ENCODE data around the gene ANKS4B.
"Not testable (repeated sequence)": the region's sequence is repeated elsewhere in the genome, so short reads cannot be mapped to it uniquely, and the experiment has no call there.

The ANKS4B gene, protein sequence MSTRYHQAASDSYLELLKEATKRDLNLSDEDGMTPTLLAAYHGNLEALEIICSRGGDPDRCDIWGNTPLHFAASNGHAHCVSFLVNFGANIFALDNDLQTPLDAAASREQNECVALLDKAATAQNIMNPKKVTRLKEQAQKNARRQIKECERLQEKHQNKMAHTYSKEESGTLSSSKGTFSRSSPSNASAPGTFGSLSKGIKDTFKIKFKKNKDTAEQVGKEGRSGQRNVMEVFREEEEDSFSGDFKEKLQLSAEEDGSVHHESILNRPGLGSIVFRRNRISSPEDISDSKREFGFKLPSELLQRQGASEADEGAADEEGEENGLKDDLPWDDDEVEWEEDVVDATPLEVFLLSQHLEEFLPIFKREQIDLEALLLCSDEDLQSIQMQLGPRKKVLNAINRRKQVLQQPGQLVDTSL

GRCh38 chr16:21233521-21234150 is at the start of gene ANKS4B:
Gene ANKS4B (plus strand): TSS chr16:21233699. CDS start chr16:21233738, 39 bp downstream.
- no peak for DNase-seq (ENCODE audit: low spot score)

- DNase-seq (ENCODE audit: low spot score): no peak
Measured at GRCh38 chr16:21183995-21184394, 49.5 kb upstream of the ANKS4B start.

- no peak for DNase-seq (ENCODE audit: low spot score)
Measured at GRCh38 chr16:21184834-21185233, 48.7 kb upstream of the ANKS4B start.

- no peak for DNase-seq (ENCODE audit: low spot score)
Measured at GRCh38 chr16:21185659-21186325, 47.7 kb upstream of the ANKS4B start.

DNA sequence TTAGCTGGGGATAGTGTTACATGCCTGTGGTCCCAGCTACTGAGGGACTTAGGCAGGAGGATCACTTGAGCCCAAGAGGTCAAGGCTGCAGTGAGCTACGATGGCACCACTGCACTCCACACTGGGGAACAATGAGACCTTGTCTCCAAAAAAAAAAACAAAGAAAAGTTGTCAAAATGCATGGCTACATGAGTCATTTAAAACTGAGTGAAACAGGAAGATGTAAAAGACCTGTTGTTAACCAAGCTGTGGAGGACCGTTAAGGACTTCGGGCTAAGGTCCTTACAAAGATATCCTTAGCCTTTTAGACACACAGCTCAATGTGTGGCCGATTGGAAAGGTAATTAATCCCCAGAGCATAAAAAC is 47.2 kb upstream of the ANKS4B start:
- no peak for DNase-seq (ENCODE audit: low spot score)

GRCh38 chr16:21189311-21189710 is 44.2 kb upstream of the ANKS4B start:
- no peak for DNase-seq (ENCODE audit: low spot score)

DNA sequence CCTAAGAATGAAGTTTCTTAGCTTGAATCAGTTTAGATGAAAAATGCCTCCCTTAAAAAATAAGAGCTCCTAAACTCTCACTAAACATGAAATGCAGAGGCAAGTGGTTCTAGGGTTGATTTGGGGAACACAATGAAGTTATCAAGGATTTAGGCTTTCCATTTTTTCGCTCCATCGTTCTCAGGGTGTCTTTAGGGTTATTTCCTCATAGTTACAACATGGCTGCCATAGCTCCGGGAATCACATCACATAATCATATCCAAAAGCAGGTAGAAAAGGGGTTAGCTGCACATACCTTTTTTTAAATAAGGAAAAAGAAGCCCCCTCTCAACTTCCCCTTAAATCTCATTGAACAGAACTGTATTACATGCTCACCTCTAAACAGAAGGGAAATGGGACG is 43.5 kb upstream of the ANKS4B start:
- DNase-seq (ENCODE audit: low spot score): no peak

DNA sequence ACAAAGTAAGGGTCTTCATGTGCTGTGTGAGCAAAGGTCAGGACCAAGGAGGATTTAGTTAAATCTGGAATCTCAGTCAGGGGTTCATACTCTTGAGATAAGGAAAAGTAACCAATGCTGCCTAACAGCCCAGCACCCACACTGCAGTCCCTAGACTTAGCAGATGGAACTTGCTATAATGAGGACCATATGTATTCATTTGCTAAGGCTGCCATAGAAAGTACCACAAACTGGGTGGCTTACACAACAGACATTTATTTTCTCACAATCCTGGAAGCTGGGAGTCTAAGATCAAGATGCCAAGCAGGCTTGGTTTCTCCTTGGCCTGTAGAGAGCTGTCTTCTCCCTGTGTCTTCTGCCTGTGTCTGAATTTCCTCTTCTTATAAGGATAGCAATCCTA is 42.9 kb upstream of the ANKS4B start:
- DNase-seq (ENCODE audit: low spot score): no peak

- DNase-seq (ENCODE audit: low spot score): no peak
Measured at GRCh38 chr16:21192991-21193390, 40.5 kb upstream of the ANKS4B start.

- DNase-seq (ENCODE audit: low spot score): no peak
Measured at GRCh38 chr16:21194771-21195301, 38.7 kb upstream of the ANKS4B start.

DNA sequence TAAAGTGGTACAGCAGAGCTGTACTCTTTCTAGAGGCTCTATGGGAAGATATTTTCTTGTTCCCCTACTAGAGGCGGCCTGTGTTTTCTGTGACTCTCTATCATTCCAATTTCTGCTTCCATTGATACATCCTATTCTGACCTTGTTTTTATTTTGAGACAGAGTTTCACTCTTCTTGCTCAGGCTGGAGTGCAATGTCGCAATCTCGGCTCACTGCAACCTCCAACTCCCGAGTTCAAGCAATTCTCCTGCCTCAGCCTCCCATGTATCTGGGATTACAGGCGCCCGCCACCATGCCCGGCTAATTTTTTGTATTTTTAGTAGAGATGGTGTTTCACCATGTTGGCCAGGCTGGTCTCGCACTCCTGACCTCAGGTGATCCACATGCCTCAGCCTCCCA is 38.2 kb upstream of the ANKS4B start:
- not testable (repeated sequence) for DNase-seq (ENCODE audit: low spot score)

DNA sequence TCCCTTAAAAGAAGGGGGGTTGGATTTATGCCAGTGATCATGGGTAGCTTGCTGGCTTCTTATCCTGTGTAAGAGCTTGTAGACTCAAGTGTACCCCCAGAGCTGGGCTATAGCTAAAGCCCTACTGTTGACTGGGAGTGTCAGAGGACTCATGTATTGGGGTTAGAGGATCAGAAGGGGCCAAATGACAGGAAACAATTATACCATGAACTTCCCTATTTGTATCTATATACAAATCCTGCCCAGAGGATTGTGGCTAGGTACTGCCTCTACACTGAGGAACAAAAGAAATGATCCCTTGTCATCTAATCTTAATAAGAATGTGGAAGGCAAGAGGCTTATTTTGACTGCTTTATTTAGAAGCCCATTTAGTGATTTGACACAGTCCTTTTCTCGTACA is 36.4 kb upstream of the ANKS4B start:
- DNase-seq (ENCODE audit: low spot score): no peak

DNA sequence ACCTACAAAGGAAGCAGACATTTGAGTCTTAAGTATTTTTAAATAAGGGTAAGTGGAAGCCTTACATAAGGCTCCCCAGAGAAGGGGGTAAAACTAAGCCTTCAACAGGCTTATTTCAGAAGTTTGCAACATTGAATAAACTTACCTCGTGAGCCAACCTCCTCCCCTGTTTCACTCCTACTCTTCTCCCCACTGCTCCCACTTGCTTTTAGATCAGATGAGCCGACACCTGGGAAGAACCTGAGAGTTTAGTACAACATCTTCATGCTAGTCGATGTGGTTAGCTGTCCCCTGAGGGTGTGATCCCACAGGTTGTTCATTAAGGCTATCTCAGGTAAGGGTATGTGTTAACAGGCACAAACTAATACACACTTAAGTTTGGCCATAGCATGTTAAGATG is 35.9 kb upstream of the ANKS4B start:
- no peak for DNase-seq (ENCODE audit: low spot score)

GRCh38 chr16:21199607-21200218 is 33.8 kb upstream of the ANKS4B start:
- DNase-seq (ENCODE audit: low spot score): no peak

DNA sequence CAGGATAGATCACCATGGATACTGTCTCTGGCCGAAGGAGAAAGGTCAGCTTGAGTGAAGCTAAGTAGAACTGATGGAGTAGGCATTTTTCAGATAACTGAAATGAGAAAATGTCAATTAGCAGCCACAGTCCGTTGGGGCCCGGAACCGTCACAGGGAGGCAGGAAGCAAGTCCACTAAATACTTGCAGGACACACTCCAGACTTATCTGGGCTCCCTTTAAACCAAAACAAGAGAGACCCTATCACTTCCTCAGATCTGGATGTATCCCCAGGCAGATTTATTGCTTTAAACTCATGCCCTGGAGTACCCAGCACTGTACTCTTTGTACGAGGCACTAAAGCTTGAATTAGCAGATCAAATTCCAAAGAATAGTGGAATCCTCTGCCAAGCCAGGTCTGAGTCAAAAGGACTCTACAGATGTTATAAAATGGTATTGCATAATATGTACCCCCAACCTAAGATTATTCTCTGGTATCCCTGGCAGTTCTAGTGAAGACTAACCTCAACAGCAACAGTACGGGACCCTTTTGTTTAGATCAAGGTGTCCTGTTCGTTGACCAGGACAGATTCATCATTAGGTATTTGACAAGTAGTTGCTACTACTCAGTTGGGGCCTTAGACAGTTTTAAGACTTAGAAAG is 30.2 kb upstream of the ANKS4B start:
- DNase-seq (ENCODE audit: low spot score): no peak

DNA sequence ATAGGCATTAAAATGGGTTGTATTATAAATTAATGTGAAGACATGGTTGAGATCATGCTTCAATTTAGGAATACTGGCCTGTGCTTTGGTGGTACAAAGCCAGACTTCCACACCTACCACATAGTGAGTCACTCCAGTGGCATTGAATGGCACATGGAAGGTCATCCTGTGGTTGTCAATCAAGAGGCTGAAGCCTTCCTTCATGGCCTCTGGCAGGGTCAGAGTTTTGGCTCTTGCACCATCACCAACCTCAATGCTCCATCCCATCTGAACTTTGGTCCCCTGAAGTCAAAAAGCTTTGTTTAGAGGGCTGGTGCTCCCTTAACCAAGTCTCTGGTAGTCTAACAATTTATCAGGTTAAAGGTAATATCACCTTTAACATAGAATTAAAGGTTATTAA is 28.2 kb upstream of the ANKS4B start:
- DNase-seq (ENCODE audit: low spot score): no peak

DNA sequence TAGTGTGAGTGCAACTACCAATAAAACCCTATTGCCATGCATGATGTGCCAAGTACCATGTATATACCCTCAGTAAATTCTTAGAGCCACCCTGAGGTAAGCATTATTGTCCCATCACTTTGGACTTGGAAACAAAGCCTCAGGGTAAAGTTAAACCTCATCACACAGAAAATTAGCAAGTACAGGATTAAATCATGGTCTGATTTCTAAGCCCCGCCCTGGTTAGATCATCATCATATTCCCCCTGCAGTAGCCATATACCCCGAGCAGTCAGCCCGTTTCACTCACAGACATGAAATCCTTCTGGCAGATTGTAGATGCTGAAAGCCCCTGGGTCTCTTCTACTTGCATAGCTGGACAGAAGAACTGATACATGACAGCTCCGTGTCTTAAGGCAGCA is 26.9 kb upstream of the ANKS4B start:
- DNase-seq (ENCODE audit: low spot score): no peak

GRCh38 chr16:21208446-21209230 is 24.9 kb upstream of the ANKS4B start:
- DNase-seq (ENCODE audit: low spot score): no peak

DNA sequence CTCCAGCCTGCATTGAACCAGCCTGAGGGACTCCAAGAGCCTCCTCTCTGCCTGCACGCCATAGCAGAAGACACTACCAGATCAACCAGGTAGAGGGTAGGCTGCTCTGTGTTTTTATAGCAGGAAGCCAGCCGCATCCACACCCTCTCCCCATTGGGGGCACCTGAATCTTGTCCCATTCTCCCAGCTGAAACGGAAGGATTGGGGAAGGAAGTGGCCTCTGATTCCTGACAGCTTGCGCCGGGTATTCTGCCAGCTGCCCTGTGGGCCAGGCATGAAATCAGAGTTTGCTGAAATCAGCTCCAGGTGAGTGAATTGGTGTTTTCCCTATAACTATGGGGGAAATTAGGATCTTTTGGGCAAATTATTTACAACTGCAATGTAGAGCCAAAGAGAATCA is 22.0 kb upstream of the ANKS4B start, which contains the start of gene ZP2:
TSS of gene ZP2 (minus strand) at position 89 of the 400 bp plus-strand sequence. CDS start at position 62, 27 bp downstream.
- no peak for DNase-seq (ENCODE audit: low spot score)

GRCh38 chr16:21214086-21214485 is 19.4 kb upstream of the ANKS4B start:
- DNase-seq (ENCODE audit: low spot score): no peak

- DNase-seq (ENCODE audit: low spot score): no peak
Measured at GRCh38 chr16:21217121-21217520, 16.4 kb upstream of the ANKS4B start.

All from kidney capillary endothelial cell (primary cell).